HepG2 (cell line): ENCODE results near the gene CCDC88B.

Experiments
- EP300 ChIP-seq, 3 experiments: sonication (generic) in 1 of 3; formaldehyde crosslinking in 1 of 3; IDR thresholded peaks; 2 replicates each; pipeline versions ENCODE4 v1.5.1 to v1.6.1; 2011 to 2020; ENCODE audit warnings: low read depth in 2 of 3, low read length in 2 of 3, borderline replicate concordance in 1 of 3, improper control_type of control experiment in 1 of 3, mild to moderate bottlenecking in 1 of 3, missing genetic modification reagents in 1 of 3, moderate library complexity in 1 of 3
- HNF4A ChIP-seq: sonication (generic); formaldehyde crosslinking; IDR thresholded peaks from 2 replicates; pipeline ENCODE4 v1.4.0; 2020; ENCODE audit warnings: missing genetic modification reagents
- KDM5A ChIP-seq: fragments of 200-600 bp; sonication (generic); IDR thresholded peaks from 2 replicates; pipeline ENCODE4 v1.7.0; 2018; ENCODE audit warnings: antibody characterized with exemption, mild to moderate bottlenecking, low read length, borderline replicate concordance
- TF ChIP-seq, protein P1 (sequence below): sonication (generic); formaldehyde crosslinking; IDR thresholded peaks from 2 replicates; pipeline ENCODE4 v1.5.0; 2020; ENCODE audit warnings: mild to moderate bottlenecking, missing genetic modification reagents, moderate library complexity
- TF ChIP-seq, protein P2 (sequence below): sonication (generic); formaldehyde crosslinking; IDR thresholded peaks from 2 replicates; pipeline ENCODE4 v1.9.0; 2021; ENCODE audit warnings: missing genetic modification reagents, borderline replicate concordance

DNA sequence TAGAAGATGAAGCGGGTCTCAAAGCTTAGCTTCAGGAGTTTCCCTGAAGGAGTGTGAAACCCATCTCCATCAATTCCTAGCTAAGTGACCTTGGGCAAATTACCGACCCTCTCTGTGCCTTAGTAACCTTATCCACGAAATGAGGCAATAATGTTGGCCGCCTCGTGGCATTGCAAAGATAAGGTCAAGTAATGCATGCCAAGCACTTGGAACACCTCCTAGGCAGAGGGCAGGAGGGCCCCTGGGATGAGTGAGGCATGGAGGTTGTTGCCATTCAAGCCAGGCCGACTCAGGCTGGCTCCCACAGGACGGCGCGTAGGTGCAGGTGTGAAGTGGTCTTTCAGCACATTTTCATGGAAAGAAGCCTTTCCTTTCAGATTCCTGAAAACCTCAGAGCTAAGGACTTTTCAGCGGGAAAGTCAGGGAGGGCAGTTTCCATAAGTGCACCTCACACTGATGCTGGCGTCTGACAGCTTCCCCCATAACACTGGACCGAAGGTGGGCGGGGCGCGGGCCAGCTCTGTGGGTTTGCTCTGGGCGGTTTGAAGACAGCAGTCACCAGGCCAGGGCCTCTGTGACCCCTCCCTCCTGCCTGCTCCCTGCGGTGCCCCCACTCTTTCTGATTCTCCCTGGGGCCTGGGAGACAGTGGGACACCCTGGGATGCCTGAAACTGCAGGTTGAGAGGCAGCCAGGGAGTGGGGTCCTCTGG is 44.2 kb downstream of the CCDC88B start:
- no peak for TF ChIP-seq KDM5A
- TF ChIP-seq, protein P1, sequence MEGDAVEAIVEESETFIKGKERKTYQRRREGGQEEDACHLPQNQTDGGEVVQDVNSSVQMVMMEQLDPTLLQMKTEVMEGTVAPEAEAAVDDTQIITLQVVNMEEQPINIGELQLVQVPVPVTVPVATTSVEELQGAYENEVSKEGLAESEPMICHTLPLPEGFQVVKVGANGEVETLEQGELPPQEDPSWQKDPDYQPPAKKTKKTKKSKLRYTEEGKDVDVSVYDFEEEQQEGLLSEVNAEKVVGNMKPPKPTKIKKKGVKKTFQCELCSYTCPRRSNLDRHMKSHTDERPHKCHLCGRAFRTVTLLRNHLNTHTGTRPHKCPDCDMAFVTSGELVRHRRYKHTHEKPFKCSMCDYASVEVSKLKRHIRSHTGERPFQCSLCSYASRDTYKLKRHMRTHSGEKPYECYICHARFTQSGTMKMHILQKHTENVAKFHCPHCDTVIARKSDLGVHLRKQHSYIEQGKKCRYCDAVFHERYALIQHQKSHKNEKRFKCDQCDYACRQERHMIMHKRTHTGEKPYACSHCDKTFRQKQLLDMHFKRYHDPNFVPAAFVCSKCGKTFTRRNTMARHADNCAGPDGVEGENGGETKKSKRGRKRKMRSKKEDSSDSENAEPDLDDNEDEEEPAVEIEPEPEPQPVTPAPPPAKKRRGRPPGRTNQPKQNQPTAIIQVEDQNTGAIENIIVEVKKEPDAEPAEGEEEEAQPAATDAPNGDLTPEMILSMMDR (CRISPR knock-in tag) = no peak
- TF ChIP-seq HNF4A = no peak
- TF ChIP-seq EP300 (IDR thresholded peaks at IDR 0.05; ENCODE audit: low read depth in 2 of 2, low read length in 2 of 2) = no peak
- no peak for TF ChIP-seq EP300 (CRISPR knock-in tag; IDR thresholded peaks at IDR 0.05; ENCODE audit: borderline replicate concordance)
- TF ChIP-seq, protein P2, sequence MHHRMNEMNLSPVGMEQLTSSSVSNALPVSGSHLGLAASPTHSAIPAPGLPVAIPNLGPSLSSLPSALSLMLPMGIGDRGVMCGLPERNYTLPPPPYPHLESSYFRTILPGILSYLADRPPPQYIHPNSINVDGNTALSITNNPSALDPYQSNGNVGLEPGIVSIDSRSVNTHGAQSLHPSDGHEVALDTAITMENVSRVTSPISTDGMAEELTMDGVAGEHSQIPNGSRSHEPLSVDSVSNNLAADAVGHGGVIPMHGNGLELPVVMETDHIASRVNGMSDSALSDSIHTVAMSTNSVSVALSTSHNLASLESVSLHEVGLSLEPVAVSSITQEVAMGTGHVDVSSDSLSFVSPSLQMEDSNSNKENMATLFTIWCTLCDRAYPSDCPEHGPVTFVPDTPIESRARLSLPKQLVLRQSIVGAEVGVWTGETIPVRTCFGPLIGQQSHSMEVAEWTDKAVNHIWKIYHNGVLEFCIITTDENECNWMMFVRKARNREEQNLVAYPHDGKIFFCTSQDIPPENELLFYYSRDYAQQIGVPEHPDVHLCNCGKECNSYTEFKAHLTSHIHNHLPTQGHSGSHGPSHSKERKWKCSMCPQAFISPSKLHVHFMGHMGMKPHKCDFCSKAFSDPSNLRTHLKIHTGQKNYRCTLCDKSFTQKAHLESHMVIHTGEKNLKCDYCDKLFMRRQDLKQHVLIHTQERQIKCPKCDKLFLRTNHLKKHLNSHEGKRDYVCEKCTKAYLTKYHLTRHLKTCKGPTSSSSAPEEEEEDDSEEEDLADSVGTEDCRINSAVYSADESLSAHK (CRISPR knock-in tag) = no peak
